ENCODE data around the gene CRYBB1. TPM values are rescaled to one million over a fixed set of nuclear protein-coding genes. Genes with fewer than 3 reads are reported as not detected.

Gene CRYBB1
- total and polyA plus RNA-seq, 9 donors, result 0.26 to 1.4 (median 0.37) TPM; not detected in 2

- Histone ChIP-seq H3K27ac (no peak overlapping the region), H3K36me3 (no peaks in the 10 kb centered on the region), H3K4me1 (ENCODE audit: insufficient read depth) (no peaks in the 10 kb centered on the region), H3K27me3 (no peaks in the 10 kb centered on the region), H3K4me3 (no peak overlapping the region), H3K9me3 (no peaks in the 10 kb centered on the region)
- WGBS, 3 donors, result 92 to 98% (median 96%) methylated on average over 7 of the region's 7 CpGs
- intact Hi-C loops (cut with DNase I), result no loop called here
- TF ChIP-seq EP300 (IDR thresholded peaks at IDR 0.05) (no peak), CTCF (IDR thresholded peaks at IDR 0.05) (no peak), POLR2A (IDR thresholded peaks at IDR 0.05) (no peak)
- no peak for DNase-seq
These were observed 40.7 kb downstream of the CRYBB1 start for GRCh38 chr22:26577081-26577480.

- TF ChIP-seq POLR2A (IDR thresholded peaks at IDR 0.05) (no peak), EP300 (IDR thresholded peaks at IDR 0.05) (no peak), CTCF (IDR thresholded peaks at IDR 0.05) (no peak)
- DNase-seq, result no peak
- intact Hi-C loops (cut with DNase I), result no loop called here
- Histone ChIP-seq H3K4me1 (ENCODE audit: insufficient read depth) (no peaks in the 10 kb centered on the region), H3K27ac (no peak overlapping the region), H3K9me3 (no peaks in the 10 kb centered on the region), H3K36me3 (no peaks in the 10 kb centered on the region), H3K27me3 (no peaks in the 10 kb centered on the region), H3K4me3 (no peak overlapping the region)
- WGBS, 3 donors, result 61 to 70% (median 65%) methylated on average over 8 of the region's 8 CpGs
These were observed 41.7 kb downstream of the CRYBB1 start for GRCh38 chr22:26576026-26576680.

GRCh38 chr22:26574001-26574723 is 43.7 kb downstream of the CRYBB1 start:
- Histone ChIP-seq H3K27me3 (no peaks in the 10 kb centered on the region), H3K36me3 (no peaks in the 10 kb centered on the region), H3K4me1 (ENCODE audit: insufficient read depth) (no peaks in the 10 kb centered on the region), H3K27ac (no peak overlapping the region), H3K4me3 (no peak overlapping the region), H3K9me3 (no peaks in the 10 kb centered on the region)
- no peak for DNase-seq
- TF ChIP-seq POLR2A (IDR thresholded peaks at IDR 0.05) (no peak), EP300 (IDR thresholded peaks at IDR 0.05) (no peak), CTCF (IDR thresholded peaks at IDR 0.05) (no peak)
- intact Hi-C loops (cut with DNase I), result no loop called here
- 81 to 84% (median 82%) methylated on average over 7 of the region's 7 CpGs for WGBS, 3 donors

GRCh38 chr22:26573026-26573662 is 44.7 kb downstream of the CRYBB1 start:
- no peak for DNase-seq
- Histone ChIP-seq H3K36me3 (no peaks in the 10 kb centered on the region), H3K4me1 (ENCODE audit: insufficient read depth) (no peaks in the 10 kb centered on the region), H3K9me3 (no peaks in the 10 kb centered on the region), H3K27me3 (no peaks in the 10 kb centered on the region), H3K27ac (no peak overlapping the region), H3K4me3 (no peak overlapping the region)
- no peak for TF ChIP-seq CTCF (IDR thresholded peaks at IDR 0.05)
- TF ChIP-seq POLR2A (IDR thresholded peaks at IDR 0.05), result no peak
- TF ChIP-seq EP300 (IDR thresholded peaks at IDR 0.05), result no peak
- intact Hi-C loops (cut with DNase I), result no loop called here
- WGBS, 3 donors, result 50 to 61% (median 52%) methylated on average over 10 of the region's 10 CpGs
